NCI-H2196 (cell line): Measurements from ENCODE around the gene B3GLCT.
"Not testable (repeated sequence)": the region's sequence is repeated elsewhere in the genome, so short reads cannot be mapped to it uniquely, and the experiment has no call there.

Experiments used
- DNase-seq: peaks from one replicate; lab custom pipeline; 2025; ENCODE audit not compliant: unreplicated experiment; lab: John Stamatoyannopoulos, UW

The B3GLCT gene

DNA sequence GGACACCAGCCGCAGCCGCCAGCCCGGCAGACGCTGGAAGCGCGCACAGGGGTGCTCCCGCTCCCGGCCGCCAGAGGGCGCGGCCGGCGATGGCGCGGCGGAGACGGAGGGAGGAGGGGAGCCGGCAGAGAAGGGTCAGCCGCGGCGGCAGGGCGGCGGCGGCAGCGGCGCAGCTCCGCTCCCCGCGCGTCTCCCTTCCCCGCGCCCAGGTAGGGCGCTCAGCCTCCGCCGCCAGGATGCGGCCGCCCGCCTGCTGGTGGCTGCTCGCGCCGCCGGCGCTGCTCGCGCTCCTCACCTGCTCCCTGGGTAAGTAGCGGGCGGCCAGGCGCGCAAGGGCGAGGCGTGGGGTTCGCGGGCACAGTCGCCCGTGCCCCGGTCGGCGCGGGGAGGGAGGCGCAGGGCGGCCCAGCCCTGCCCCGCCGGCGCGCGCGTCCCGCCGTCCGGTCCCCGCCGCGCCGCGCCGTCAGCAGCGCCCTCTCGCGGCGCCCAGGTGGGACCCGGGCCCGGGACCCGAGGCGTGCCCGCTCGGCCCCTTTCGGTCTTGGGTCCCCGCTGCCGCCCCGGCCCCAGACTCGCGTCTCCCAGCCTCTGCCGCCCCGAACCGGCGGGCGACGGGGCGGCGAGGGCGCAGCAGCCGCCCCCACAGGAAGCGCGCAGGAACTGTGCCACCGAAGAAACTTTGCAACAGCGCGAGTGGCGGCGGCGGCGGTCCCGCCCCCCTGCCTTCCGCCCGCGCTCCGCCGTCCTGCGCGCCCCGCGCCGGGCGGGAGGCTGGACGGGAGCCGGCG is at the start of gene B3GLCT:
TSS of gene B3GLCT (plus strand) at position 127 of the 788 bp plus-strand sequence. CDS start at position 237, 110 bp downstream.
- peak; percentile 70 for DNase-seq

DNA sequence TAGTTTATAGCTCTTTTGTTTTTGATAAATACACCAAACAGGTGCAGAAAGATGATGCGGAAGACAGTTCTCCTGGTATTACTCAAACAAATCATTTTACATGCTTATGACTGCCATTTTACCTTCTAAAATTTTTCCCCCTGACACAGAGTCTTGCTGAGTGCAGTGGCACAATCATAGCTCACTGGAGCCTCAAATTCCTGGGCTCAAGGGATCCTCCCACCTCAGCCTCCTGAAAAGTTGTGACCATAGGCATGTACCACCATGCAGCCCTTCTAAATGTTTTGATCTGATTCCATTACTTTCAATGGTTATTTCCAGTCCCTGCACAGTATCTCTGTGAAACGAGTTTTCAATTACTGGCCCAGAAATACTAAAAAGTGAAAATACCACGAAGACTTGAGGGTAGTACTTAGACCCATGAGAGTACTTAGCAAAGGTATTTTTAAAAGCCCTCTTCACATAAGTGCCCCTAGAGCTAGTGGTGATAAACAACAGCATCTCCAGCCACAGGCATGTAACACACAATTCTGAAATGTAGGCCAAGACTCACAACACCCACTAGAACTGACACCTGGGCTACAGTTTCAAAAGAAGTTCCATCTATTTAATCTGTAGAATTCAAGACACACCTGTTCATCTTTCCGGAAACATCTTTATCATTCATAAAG is 49.3 kb upstream of the B3GLCT start:
- DNase-seq: no peak

DNA sequence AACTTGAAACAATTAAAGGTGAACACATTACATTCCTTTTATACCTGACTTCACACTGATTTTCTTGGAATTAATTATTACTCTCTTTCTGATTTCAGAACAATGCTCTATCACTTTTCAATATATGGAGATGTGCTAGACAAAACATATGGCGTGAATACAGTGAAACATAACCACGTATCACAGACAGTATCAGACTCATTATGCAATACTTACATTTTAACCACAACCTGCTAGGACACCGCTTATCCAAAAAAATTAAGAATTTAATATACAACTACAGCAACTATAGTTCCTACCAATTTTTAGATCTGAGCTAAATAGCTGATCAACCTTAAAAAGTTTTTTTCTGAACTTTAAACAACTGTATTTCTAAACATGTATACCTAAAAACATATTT is 47.9 kb upstream of the B3GLCT start:
- DNase-seq: no peak

DNA sequence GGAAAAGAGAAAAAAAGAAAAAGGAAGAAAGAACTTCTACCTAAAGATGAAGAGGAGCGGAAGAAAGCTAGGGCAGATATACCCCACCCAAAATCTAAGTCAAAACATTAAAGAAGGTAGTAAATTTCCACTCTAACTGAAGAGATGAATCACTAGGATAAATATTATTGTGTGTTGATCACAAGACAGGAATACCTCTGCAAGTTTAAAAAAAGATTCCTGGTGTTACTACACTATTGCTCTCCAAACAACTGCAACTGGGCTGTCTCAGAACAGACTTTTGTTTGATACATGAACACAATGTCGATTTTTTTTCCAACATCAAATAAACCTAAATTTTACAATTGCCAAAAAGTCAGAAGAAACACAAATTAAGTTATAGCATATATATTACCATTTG is 44.8 kb upstream of the B3GLCT start:
- DNase-seq: no peak

DNA sequence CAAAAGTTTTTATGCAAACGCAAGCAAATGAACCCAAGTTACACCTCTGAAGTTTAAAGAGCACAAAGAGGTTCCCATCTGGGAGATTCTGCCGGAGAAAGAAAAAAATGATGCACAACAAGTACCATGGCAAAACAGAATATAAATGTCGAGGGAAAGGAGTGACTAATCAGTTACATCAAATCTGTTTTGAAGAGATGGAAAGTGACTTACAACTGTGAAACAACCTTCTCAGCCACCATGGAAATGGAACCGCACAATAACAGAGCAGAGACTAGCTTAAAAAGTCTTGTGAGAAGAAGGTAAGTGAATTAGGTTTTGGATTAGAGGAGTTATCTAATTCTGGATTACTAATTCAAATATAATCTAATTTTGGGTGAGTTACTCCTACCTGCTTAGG is 40.5 kb upstream of the B3GLCT start:
- no peak for DNase-seq

DNA sequence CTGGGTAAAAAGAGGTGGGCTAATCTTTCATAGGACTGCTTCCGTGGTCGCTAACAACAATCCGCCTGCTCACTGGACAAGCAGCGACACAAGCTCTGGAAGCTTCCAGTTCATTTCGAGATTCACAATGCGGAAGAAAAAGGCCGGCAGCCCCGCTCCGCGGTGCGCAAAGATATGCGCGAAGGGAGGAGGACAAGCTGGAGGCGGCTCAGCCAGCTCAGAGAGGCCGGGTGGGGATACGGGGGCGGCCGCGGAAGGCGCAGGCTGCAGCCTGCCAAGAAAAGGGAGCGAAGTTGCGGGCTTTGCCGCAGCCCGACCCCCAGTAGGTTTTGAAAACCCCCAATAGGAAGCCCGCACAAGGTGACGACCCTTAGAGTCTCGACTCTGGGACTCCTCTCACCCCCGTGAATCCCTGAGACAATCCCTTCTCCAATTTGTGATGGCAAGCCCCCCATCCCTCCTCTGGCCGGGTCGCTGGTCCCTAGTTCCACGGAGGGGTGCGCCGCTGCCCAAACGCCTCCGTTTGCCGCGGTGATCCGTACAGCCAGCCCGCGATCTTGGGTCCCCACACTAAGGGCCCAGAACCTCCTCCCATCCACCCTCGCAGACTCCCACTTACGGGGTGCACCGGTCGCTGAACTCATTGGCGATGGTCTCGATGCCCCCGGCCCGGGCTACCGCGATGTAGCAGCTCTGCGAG is 38.8 kb upstream of the B3GLCT start:
- no peak for DNase-seq

DNA sequence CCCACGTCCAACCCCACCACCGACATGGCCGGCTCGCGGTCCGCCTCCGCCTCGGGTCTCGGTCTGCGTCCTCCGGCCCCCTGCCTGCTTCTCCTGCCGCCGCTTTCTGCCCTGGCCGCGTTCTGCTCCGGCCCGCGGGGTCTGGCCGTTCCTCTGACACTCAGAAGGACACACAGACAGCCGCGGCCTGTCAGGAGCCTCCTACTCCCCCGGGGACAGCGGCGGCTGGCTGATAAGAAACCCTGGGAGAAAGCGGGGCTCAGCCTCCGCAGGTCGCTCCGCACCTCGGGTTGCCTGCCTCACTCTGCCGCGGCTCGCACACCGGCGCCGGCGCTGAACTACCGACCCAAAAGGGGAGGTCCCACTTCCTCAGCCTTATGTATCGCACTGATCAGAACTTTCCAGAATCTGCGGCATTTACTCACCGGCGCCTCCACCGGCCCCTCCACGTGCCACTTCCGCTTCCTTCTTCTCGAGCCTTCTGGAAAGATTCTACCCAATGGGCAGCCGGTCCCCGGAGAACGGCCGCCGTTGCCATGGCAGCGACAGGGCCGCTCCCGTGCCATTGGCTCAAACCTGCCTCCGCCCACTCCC is 38.1 kb upstream of the B3GLCT start, which contains the start of gene HSPH1:
TSS of gene HSPH1 (minus strand) at position 348 of the 594 bp plus-strand sequence. CDS start at position 26, 322 bp downstream.
- DNase-seq: peak; percentile 86

DNA sequence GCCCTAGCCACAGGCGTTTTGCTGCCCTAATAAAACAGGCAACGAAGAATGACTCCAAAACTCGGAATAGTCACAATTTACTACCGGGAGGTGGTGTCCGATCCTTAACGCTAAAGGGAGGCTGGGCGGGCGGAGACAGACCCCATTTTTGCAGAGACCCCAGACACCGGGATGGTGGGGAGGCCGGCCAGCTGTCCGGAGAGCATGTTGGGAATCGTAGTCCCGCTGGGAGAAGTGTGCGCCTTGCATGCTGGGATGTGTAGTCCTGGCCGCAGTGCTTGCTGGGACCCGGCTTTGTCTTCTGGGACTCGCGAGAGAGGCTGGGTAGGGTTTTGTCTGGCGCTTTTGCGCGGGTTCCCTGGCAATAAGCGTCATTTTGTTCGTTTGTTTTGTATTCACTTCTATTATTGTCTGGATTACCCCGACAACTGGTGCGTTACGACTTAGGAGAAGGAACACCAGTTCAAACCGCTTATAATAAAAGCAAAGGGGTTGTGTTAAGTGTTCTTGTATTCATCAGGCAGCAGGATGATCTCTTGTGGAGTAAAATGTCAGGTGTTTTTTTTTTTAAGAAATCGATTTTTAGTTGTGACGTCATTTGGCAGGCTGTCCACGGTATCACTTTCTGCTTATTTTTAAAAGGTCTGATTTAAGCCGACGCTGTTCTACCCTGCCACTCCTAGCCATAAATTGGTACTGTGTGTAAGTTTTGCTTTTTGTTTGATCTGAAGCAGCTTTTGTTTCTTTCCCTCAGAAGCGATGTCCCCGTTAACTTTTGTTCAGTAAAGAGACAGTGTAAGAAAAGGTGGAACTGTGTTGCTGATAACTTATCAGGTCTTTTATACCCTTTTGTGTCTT is 37.4 kb upstream of the B3GLCT start:
- DNase-seq: peak; percentile 85

DNA sequence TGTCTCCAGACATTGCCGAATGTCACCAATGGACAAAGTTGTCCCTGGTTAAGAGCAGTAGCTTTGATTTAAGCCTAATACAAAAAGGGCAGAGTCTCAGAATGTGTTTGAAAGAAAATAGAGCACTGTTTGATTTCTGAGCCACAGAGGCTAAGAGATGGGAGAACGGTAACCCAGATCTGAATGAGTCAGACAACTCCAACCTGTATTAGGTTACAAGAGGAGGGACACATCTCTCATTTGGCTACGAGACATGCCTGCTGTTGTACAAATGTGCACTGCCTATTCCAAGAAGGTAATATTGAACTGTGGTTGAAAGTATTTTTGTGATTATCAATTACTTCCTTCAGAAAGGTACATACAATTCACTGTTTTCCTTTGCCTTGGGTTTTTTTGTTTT is 33.2 kb upstream of the B3GLCT start:
- no peak for DNase-seq

DNA sequence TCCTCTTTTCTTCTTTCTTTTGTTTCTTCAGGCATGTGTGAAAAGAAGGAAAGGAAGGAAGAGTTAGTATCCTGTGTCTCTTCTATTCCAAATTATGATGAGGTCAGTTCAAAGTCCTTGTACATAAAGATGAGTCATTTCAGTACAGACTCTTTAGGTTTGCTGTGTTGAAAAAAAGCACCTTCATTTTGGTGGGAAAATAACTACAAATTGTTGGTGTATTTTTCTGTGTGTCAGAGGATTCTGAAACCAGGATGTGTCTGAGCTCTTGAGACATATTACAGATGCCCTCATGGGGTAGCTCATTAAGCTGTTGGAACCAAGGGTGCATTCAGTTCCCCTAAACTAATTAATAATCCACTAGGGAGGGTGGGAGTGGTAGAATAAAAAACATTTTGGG is 32.3 kb upstream of the B3GLCT start:
- no peak for DNase-seq

DNA sequence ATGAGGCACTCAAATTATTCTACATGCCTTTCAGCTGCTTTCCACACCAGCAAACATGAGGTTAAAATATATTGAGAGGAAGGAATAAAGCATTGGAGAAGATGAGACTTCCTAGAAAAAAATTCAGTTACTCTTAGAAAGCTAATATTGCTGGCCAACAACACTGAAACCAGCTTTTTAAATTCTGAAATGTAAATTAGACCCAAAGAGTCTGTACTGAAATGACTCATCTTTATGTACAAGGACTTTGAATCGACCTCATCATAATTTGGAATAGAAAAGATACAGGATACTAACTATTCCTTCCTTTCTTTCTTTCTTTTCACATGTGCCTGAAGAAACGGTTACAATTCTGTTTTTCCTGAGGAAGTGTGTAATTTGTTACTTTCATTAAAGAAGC is 31.6 kb upstream of the B3GLCT start:
- no peak for DNase-seq

DNA sequence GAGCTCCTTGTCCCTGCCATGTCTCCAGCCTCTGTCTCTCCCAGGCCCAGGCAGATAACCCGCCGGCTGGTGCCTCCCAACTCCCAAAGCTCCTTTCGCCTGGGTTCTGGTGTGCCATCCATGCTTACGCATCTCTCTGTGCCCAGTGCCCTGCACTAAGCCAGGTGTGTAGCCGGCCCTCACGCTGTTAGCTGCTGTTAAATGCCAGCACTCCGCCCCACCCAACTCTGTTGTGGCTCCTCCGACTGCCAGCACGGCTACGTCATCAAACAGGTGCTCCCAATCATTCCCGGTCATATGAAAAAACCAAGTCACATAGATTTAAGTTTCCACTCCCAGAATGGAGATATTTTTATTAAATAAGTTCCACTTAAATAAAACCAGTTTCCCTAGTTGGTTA is 31.0 kb upstream of the B3GLCT start:
- DNase-seq: no peak

DNA sequence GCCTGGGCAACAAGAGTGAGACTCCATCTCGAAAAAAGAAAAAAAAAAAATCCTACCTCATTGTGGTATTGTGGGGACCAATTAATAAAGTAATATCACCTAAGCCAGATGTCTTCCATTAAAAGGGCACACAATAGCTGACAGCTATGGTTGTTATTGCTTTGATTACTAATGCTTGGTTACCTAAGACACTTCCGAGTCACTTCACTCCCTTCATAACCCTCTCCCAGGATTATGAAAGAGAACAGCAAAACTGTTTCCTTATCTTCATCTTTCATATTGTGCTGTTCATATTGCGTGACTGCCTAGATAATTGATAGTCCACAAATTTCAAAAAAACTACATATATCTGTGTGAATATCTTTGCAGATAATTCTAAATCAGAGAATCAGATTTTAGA is 27.8 kb upstream of the B3GLCT start:
- DNase-seq: no peak

DNA sequence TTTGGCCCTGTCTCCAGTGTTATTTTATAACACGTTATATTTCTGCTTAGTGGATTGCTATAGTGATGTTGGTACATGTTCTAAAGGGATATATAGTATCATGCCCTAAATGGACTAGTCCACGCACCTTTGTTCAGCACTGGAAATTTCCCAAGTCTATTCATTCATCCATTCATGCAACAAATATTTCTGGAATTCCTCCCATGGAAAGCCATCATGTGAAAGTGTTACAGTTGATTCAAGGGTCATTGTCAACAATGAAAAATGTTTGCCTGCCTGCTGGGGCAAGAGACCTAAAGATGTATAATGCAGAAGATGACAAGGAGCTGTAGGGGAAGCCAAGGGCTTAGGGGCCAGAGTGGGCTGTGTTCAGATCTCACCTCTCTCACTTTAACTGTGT is 27.2 kb upstream of the B3GLCT start:
- no peak for DNase-seq

DNA sequence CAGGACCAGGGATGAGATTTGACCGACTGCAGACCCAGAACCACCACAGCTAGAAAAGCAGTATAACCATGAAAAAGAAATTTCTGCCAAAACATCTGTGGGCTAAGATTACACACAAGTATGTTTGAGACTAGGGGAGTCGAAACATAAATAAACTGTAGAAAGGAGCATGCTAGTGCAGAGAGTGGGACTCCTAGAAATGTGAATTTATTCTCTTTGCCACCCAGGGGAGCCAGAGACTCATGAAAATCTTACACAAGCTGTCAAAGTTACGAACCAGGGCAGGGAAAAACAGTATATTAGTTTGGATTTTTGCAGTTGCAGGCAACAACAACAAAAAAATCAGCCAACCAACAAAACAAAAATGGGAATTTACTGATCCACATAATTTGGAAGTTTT is 25.8 kb upstream of the B3GLCT start:
- no peak for DNase-seq

DNA sequence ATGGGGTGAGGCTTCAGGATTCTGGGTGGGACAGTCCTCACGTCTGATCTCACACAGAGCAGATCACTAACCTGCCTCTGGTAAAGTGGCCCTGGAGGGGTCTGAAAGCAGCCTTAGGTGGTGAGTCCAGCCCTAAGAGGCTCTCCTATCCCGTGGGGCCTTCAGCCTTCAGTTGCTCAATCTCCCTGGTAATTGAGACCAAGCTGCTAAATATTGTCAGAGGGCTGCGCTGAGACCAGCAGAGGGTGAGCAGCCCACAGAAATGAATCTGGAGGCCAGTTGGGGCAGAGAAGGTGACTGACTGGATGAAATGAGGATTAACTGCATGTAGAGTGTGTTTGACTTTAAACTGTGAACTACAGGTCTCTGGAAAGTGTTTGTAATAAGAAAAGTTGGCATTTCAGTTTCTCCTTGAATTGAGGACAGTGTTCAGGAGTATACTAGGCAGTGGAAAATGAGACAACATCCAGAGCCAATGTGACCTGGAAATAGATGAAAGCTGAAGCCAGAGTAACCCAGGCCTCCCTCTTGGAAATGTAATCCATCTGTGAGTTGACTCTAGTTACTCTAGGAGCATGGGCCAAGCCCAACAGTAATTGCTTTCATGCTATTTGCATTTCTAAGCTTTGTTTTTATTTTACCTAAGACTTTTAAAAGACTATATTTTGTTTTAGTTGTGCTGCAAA is 23.8 kb upstream of the B3GLCT start:
- no peak for DNase-seq

DNA sequence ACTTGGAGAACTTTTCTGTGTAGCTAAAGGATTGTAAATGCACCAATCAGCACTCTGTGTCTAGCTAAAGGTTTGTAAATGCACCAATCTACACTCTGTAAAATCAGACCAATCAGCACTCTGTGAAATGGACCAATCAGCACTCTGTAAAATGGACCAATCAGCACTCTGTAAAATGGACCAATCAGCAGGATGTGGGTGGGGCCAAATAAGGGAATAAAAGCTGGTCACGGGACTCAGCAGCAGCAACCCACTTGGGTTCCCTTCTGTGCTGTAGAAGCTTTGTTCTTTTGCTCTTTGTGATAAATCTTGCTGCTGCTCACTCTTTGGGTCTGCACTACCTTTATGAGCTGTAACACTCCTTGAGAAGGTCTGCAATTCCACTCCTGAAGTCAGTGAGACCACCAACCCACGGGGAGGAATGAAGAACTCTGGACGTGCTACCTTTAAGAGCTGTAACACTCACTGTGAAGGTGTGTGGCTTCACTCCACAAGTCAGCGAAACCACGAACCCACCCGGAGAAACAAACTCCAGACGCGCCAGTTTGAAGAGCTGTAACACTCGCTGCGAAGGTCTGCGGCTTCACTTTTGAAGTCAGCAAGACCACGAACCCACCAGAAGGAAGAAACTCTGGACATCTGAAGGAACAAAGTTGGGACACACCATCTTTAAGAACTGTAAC is 21.8 kb upstream of the B3GLCT start:
- DNase-seq: not testable (repeated sequence)

DNA sequence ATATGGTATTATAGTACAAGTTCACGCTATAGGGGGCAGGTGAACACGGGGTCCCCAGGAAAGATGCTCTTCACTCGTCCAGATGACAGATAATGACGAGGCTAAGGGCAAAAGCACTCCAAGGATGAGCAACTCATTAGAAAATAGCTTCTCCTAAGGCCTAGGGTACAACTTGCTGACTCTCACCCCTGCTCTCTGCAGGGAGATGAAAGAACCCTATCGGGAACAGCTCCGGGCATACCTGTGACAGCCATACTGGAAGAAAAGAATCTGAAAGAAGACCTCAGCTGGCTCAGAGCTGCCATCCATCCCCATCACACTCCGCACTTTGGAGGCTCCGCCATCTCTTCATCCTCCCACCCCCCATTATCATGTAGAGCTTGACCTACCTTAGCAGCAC is 20.5 kb upstream of the B3GLCT start:
- no peak for DNase-seq

DNA sequence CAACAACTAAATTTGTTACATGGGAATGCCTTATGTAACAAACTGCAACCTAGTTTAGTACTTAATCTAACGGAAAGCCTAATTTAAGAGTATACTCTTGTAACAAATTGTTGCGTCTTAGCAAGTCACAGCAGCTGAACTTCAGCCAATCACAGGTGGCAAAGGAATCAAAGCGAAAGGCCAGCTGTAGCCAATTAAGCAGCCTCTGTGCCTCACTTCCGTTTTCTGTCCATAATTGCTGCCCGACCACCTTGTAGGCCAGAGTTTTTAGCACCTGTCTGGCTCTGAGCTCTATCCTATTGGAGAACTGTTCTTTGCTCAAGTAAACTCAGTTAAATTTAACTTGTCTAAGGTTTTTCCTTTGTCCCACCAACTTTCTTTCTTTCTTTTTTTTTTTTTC is 20.0 kb upstream of the B3GLCT start:
- DNase-seq: no peak
